Measurements from ENCODE around the gene WDR45. TPM values are rescaled to one million over a fixed set of nuclear protein-coding genes. Genes with fewer than 3 reads are reported as not detected.
A peak's percentile ranks its signal among the peaks of the same experiment; 100 is the strongest.

WDR45 gene
- total RNA-seq, 1 donor = 46.6 TPM

DNA sequence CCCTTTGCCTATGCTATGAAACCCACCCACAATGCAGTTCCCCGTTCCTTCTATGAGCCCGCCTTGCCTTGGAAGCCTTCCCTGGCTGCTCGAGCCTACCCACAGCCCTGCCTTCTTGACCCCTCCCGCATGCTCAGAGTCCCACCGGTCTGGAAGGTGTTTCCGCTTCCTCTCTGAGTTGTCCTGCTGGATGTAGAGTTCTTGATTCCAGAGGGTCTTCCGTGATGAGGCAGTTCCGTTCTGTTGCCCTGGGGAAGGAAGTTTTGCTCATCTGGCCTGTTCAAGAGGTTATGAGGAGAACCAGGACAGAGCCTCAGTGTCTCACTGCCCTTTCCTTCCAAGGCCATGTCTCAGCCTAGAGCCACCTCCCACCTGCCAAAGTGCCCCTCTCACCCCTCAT is 36.4 kb upstream of the WDR45 start:
- TF ChIP-seq, protein P1, sequence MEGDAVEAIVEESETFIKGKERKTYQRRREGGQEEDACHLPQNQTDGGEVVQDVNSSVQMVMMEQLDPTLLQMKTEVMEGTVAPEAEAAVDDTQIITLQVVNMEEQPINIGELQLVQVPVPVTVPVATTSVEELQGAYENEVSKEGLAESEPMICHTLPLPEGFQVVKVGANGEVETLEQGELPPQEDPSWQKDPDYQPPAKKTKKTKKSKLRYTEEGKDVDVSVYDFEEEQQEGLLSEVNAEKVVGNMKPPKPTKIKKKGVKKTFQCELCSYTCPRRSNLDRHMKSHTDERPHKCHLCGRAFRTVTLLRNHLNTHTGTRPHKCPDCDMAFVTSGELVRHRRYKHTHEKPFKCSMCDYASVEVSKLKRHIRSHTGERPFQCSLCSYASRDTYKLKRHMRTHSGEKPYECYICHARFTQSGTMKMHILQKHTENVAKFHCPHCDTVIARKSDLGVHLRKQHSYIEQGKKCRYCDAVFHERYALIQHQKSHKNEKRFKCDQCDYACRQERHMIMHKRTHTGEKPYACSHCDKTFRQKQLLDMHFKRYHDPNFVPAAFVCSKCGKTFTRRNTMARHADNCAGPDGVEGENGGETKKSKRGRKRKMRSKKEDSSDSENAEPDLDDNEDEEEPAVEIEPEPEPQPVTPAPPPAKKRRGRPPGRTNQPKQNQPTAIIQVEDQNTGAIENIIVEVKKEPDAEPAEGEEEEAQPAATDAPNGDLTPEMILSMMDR (IDR thresholded peaks at IDR 0.05; ENCODE audit: insufficient read depth, low read depth, low read length) = no peak
- no peak for DNase-seq (ENCODE audit: low read depth)
- H3K4me3 ChIP-seq (ENCODE audit: low read depth, low read length) = no peak overlapping the region

DNA sequence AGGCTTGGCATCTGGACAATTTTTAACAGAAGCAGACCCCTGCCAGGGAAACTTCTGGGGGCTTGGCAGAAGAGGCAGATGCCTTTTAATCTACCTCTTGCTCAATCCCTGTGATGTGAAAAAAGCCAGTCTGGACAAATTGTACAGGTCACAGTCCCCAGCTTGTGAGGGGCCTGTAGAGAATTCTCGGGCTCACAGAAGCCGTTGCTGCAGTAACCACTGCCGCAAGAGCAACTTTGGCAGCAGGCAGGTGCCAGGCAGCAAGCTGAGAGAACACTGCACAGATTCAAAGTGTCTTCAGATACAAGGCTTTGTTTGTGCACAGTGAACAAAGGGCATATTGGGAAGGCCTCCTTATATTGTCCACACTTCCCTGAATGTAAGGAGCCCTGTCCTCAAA is 32.1 kb upstream of the WDR45 start:
- no peak for DNase-seq (ENCODE audit: low read depth)
- TF ChIP-seq, protein P1 (IDR thresholded peaks at IDR 0.05; ENCODE audit: insufficient read depth, low read depth, low read length) = no peak
- no peak overlapping the region for H3K4me3 ChIP-seq (ENCODE audit: low read depth, low read length)

DNA sequence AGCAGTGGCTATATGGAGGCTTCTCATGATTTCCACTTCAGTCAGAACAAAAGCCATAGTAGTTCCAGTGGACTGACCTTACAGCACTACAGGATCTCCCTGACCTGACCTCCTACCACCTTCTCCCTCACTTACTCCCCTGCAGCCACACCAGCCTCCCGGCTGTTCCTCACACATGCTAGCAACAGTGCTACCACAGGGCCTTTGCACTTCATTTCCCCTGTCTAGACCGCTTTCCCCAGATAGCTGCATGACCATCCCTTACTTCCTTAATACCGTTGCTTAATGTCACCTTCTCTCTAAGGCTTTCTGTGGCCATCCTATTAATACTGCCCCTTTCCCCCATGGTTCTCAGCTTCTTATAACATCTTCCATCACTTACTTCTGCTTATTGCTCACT is 30.7 kb upstream of the WDR45 start:
- DNase-seq (ENCODE audit: low read depth) = no peak
- TF ChIP-seq, protein P1 (IDR thresholded peaks at IDR 0.05; ENCODE audit: insufficient read depth, low read depth, low read length) = no peak
- H3K4me3 ChIP-seq (ENCODE audit: low read depth, low read length) = no peak overlapping the region

DNA sequence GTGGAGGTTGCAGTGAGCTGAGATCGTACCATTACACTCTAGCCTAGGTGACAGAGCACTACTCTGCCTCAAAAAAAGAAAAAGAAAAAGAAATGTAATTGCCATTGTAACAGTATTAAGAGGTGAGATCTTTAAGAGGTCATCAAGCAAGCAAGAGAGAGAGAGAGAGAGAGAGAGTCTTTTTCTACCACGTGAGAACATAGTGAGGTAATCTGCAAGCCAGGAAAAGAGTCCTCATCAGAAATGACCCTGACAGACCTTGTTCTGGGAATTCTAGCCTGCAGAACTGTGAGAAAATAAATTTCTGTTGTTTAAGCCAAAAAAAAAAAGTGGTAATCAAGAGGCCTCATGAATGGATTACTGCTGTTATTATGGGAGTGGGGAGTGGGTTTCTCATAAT is 29.0 kb upstream of the WDR45 start:
- H3K4me3 ChIP-seq (ENCODE audit: low read depth, low read length) = no peak overlapping the region
- DNase-seq (ENCODE audit: low read depth) = no peak
- TF ChIP-seq, protein P1 (IDR thresholded peaks at IDR 0.05; ENCODE audit: insufficient read depth, low read depth, low read length) = no peak

DNA sequence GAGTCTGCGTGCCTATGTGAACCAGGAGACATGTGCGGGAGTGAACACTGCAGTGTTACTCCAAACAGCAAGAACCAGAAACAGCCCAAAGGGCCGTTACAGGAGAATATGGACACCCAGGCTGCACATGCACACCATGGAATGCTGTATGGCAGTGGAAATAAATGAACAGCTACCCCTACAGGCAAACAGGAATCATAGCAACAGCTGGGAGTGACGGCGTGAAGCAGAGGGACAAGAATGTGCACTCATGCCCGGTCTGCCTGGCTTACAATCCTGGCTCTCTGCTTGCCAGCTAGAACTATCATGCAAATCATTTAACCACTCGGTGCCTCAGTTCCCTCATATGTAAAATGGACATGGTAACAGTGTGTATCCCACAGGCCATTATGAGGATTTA is 27.2 kb upstream of the WDR45 start:
- peak; percentile 34 for DNase-seq (ENCODE audit: low read depth)
- TF ChIP-seq, protein P1 (IDR thresholded peaks at IDR 0.05; ENCODE audit: insufficient read depth, low read depth, low read length) = peak; percentile 48

DNA sequence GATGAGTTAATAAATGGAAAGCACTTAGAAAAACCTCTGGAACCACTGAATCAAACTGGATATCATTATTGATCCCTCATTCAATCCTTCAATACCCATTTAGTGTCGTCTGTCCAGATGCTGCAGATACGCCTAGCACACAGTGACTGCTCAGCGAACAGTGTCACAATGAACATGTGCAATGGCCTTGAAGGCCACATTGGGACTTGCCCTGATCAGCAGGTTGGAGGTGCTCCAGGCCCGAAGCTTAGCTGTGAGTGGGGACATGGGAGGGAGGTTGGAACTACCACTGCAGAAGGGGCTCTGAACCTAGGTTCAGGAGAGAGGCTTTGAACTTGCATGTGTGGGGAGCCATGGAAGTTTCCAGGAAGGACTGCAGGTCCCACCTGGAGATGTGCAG is 26.6 kb upstream of the WDR45 start:
- no peak overlapping the region for H3K4me3 ChIP-seq (ENCODE audit: low read depth, low read length)
- no peak for DNase-seq (ENCODE audit: low read depth)
- TF ChIP-seq, protein P1 (IDR thresholded peaks at IDR 0.05; ENCODE audit: insufficient read depth, low read depth, low read length) = no peak

More for the DNA sequence above, 27.2 kb upstream of the WDR45 start:
- no peak overlapping the region for H3K4me3 ChIP-seq (ENCODE audit: low read depth, low read length)

DNA sequence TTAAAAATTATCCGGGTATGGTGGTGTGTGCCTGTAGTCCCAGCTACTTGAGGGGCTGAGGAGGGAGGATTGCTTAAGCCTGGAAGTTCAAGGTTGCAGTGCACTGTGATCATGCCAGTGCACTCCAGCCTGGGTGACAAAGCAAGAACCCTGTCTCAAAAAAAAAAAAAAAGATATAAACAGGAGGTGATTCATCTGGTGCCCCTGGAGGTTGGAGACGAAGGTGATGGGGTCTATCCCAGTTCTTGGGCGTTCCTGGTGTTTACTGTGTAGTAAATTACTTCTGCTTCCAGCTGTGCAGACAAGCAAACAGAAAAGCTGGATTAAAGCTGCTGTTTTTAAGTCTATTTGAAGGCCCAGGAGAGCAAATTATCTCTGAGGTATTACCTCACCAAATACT is 23.9 kb upstream of the WDR45 start:
- H3K4me3 ChIP-seq (ENCODE audit: low read depth, low read length) = no peak overlapping the region
- DNase-seq (ENCODE audit: low read depth) = no peak
- TF ChIP-seq, protein P1 (IDR thresholded peaks at IDR 0.05; ENCODE audit: insufficient read depth, low read depth, low read length) = no peak

Data from fibroblast of villous mesenchyme (primary cell).